ENCODE results near the gene ELP2.

The ELP2 gene

DNA sequence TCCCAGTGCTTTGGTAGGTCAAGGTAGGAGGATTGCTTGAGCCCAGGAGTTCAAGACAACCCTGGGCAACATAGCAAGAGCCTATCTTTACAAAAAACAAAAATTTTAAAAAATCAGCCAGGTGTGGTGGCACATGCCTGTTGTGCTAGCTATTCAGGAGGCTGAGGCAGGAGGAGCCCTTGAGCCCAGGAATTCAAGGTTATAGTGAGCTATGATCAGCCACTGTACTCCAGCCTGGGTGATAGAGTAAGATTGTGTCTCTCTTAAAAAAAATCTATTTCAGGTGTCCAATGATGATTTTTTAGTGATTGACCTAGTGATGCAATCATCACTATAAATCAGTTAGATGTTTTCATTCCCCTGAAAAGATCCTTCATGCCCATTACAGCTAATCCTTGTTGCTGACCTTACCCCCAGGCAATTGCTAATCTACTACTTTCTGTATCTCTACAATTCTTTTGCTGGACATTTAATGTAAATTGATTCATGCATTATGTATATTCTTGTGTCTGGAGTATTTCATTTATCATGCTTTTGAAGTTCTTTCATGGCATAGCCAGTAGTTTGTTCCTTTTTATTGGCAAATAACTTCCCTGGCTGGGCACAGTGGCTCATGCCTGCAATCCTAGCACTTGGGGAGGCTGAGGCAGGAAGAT is 67.9 kb downstream of the ELP2 start:
- Histone ChIP-seq H3K27ac (replicated peaks; ENCODE audit: low read length) (no peak overlapping the region), H2BK15ac (ENCODE audit: low read length) (no peak overlapping the region), H3K79me1 (ENCODE audit: low read depth, low read length) (peaks cover 1% of the 10 kb centered on the region), H3K14ac (ENCODE audit: low read length) (no peak overlapping the region), H3K9me3 (replicated peaks in 1 of 2; ENCODE audit: control insufficient read depth in 2 of 2, insufficient read depth in 1 of 2, low read depth in 1 of 2, low read length in 2 of 2) (peaks cover 0 to 2% of the 10 kb centered on the region in 2 donors), H2AK5ac (ENCODE audit: low read depth, low read length) (no peak overlapping the region), H3K36me3 (replicated peaks in 1 of 2; ENCODE audit: control insufficient read depth in 2 of 2, insufficient read depth in 2 of 2, low read length in 2 of 2) (no peaks in the 10 kb centered on the region), H3K18ac (ENCODE audit: low read length) (no peak overlapping the region), H4K91ac (ENCODE audit: low read depth, low read length, poor library complexity) (no peak overlapping the region), H2AFZ (ENCODE audit: low read length) (no peak overlapping the region), H2BK5ac (ENCODE audit: low read length) (no peak overlapping the region), H4K8ac (ENCODE audit: low read depth, low read length) (no peak overlapping the region), H3K9ac (ENCODE audit: low read depth, low read length, poor library complexity) (no peak overlapping the region), H3K4me2 (ENCODE audit: insufficient read depth, low read length, poor library complexity, severe bottlenecking) (no peak overlapping the region), H2BK120ac (ENCODE audit: low read depth, low read length) (no peak overlapping the region), H3K27me3 (ENCODE audit: control insufficient read depth in 3 of 3, insufficient read depth in 3 of 3, low read depth in 1 of 3, low read length in 3 of 3) (peaks cover 0 to 3% (median 0%) of the 10 kb centered on the region in 3 experiments), H3K23ac (ENCODE audit: low read depth, low read length, poor library complexity) (no peak overlapping the region), H2BK12ac (ENCODE audit: low read length) (no peak overlapping the region), H3K4ac (ENCODE audit: low read length) (no peak overlapping the region), H3K4me1 (ENCODE audit: control insufficient read depth in 2 of 2, insufficient read depth in 1 of 2, low read depth in 1 of 2, low read length in 2 of 2) (no peaks in the 10 kb centered on the region), H3K4me3 (ENCODE audit: low read length in 2 of 2) (no peak overlapping the region)
- no peak for DNase-seq (ENCODE audit: low spot score)

GRCh38 chr18:36199691-36200295 is 70.1 kb downstream of the ELP2 start:
- H3K4me2 ChIP-seq (ENCODE audit: insufficient read depth, low read length, poor library complexity, severe bottlenecking) = no peak overlapping the region
- no peak overlapping the region for H3K4ac ChIP-seq (ENCODE audit: low read length)
- H2BK15ac ChIP-seq (ENCODE audit: low read length) = no peak overlapping the region
- H3K9me3 ChIP-seq (replicated peaks in 1 of 2; ENCODE audit: control insufficient read depth in 2 of 2, insufficient read depth in 1 of 2, low read depth in 1 of 2, low read length in 2 of 2) = peaks cover 0 to 2% of the 10 kb centered on the region in 2 donors
- H2AK5ac ChIP-seq (ENCODE audit: low read depth, low read length) = no peak overlapping the region
- peaks cover 1% of the 10 kb centered on the region for H3K79me1 ChIP-seq (ENCODE audit: low read depth, low read length)
- DNase-seq (ENCODE audit: low spot score) = no peak
- peak overlapping the region; percentile 33 for H3K14ac ChIP-seq (ENCODE audit: low read length)
- peak overlapping the region in 1 of 2 donors; percentile 30 for H3K4me3 ChIP-seq (ENCODE audit: low read length in 2 of 2)
- H2BK120ac ChIP-seq (ENCODE audit: low read depth, low read length) = no peak overlapping the region
- no peak overlapping the region for H3K9ac ChIP-seq (ENCODE audit: low read depth, low read length, poor library complexity)
- H3K36me3 ChIP-seq (replicated peaks in 1 of 2; ENCODE audit: control insufficient read depth in 2 of 2, insufficient read depth in 2 of 2, low read length in 2 of 2) = no peaks in the 10 kb centered on the region
- no peak overlapping the region for H2BK12ac ChIP-seq (ENCODE audit: low read length)
- H3K23ac ChIP-seq (ENCODE audit: low read depth, low read length, poor library complexity) = peak overlapping the region; percentile 38
- no CpG with 5 or more reads among the region's 22 CpGs for WGBS, 2 donors (ENCODE audit: extremely low coverage in 2 of 2, insufficient read length in 2 of 2, insufficient replicate concordance in 1 of 2)
- H4K8ac ChIP-seq (ENCODE audit: low read depth, low read length) = no peak overlapping the region
- peak overlapping the region; percentile 17 for H2BK5ac ChIP-seq (ENCODE audit: low read length)
- H3K27ac ChIP-seq (replicated peaks; ENCODE audit: low read length) = no peak overlapping the region
- no peak overlapping the region for H4K91ac ChIP-seq (ENCODE audit: low read depth, low read length, poor library complexity)
- H3K4me1 ChIP-seq (ENCODE audit: control insufficient read depth in 2 of 2, insufficient read depth in 1 of 2, low read depth in 1 of 2, low read length in 2 of 2) = no peaks in the 10 kb centered on the region
- peaks cover 0 to 3% (median 0%) of the 10 kb centered on the region in 3 experiments for H3K27me3 ChIP-seq (ENCODE audit: control insufficient read depth in 3 of 3, insufficient read depth in 3 of 3, low read depth in 1 of 3, low read length in 3 of 3)
- no peak overlapping the region for H2AFZ ChIP-seq (ENCODE audit: low read length)
- peak overlapping the region; percentile 30 for H3K18ac ChIP-seq (ENCODE audit: low read length)

DNA sequence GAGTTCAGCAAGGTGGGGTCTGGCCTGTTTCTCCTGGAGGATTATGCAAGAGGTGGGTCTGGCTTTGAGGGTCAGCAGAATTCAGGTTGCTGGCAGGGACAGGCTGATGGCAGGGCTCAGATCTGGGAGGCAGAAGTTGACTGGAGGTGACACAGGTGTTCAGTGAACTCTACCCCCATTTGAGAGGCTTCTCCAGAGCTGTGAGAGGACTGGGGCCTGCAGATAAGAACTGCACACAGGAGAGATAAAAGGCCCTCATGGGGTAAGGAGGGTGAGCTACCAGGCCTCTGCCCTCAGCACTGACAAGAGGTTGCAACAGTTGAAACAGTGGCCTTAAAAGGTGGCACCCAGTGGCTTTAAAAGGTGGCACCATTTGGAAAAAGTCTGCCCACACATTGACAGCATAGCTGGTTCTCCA is 70.7 kb downstream of the ELP2 start:
- no peak overlapping the region for H3K4ac ChIP-seq (ENCODE audit: low read length)
- no peak overlapping the region for H2BK15ac ChIP-seq (ENCODE audit: low read length)
- H4K8ac ChIP-seq (ENCODE audit: low read depth, low read length) = no peak overlapping the region
- H3K4me2 ChIP-seq (ENCODE audit: insufficient read depth, low read length, poor library complexity, severe bottlenecking) = no peak overlapping the region
- no peak overlapping the region for H2BK12ac ChIP-seq (ENCODE audit: low read length)
- H3K27me3 ChIP-seq (ENCODE audit: control insufficient read depth in 3 of 3, insufficient read depth in 3 of 3, low read depth in 1 of 3, low read length in 3 of 3) = peaks cover 0 to 3% (median 0%) of the 10 kb centered on the region in 3 experiments
- DNase-seq (ENCODE audit: low spot score) = no peak
- H3K23ac ChIP-seq (ENCODE audit: low read depth, low read length, poor library complexity) = peak overlapping the region; percentile 59
- H3K27ac ChIP-seq (replicated peaks; ENCODE audit: low read length) = no peak overlapping the region
- no peak overlapping the region for H2AFZ ChIP-seq (ENCODE audit: low read length)
- no peaks in the 10 kb centered on the region for H3K36me3 ChIP-seq (replicated peaks in 1 of 2; ENCODE audit: control insufficient read depth in 2 of 2, insufficient read depth in 2 of 2, low read length in 2 of 2)
- H3K79me1 ChIP-seq (ENCODE audit: low read depth, low read length) = peaks cover 1% of the 10 kb centered on the region
- H2BK5ac ChIP-seq (ENCODE audit: low read length) = no peak overlapping the region
- no peak overlapping the region for H3K4me3 ChIP-seq (ENCODE audit: low read length in 2 of 2)
- H3K4me1 ChIP-seq (ENCODE audit: control insufficient read depth in 2 of 2, insufficient read depth in 1 of 2, low read depth in 1 of 2, low read length in 2 of 2) = no peaks in the 10 kb centered on the region
- no peak overlapping the region for H2BK120ac ChIP-seq (ENCODE audit: low read depth, low read length)
- no peak overlapping the region for H4K91ac ChIP-seq (ENCODE audit: low read depth, low read length, poor library complexity)
- no peak overlapping the region for H3K9ac ChIP-seq (ENCODE audit: low read depth, low read length, poor library complexity)
- H3K18ac ChIP-seq (ENCODE audit: low read length) = no peak overlapping the region
- no peak overlapping the region for H3K14ac ChIP-seq (ENCODE audit: low read length)
- peaks cover 0 to 2% of the 10 kb centered on the region in 2 donors for H3K9me3 ChIP-seq (replicated peaks in 1 of 2; ENCODE audit: control insufficient read depth in 2 of 2, insufficient read depth in 1 of 2, low read depth in 1 of 2, low read length in 2 of 2)
- H2AK5ac ChIP-seq (ENCODE audit: low read depth, low read length) = no peak overlapping the region

DNA sequence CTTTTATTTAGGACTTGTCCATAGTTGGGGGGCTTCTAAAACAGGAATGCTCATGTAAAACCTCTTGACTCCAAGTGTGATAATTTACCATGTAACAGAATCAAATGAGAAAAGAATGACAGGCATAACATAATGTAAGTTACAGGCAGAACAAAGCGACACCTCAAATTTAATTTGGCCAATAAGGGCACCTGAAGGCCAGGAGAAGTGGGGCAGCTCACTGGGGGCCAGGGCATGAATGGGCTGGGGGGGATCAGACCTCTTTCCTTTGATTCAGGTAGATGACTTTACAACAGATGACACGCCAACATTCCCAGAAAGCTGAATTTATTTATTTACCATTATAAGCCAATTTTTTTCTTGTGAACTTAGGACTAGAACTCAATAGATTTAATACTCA is 72.1 kb downstream of the ELP2 start:
- Histone ChIP-seq H2AFZ (ENCODE audit: low read length) (no peak overlapping the region), H3K27ac (replicated peaks; ENCODE audit: low read length) (no peak overlapping the region), H4K8ac (ENCODE audit: low read depth, low read length) (no peak overlapping the region), H3K4me3 (ENCODE audit: low read length in 2 of 2) (no peak overlapping the region), H3K4me1 (ENCODE audit: control insufficient read depth in 2 of 2, insufficient read depth in 1 of 2, low read depth in 1 of 2, low read length in 2 of 2) (no peaks in the 10 kb centered on the region), H3K18ac (ENCODE audit: low read length) (no peak overlapping the region), H2BK120ac (ENCODE audit: low read depth, low read length) (no peak overlapping the region), H3K4ac (ENCODE audit: low read length) (no peak overlapping the region), H3K9me3 (replicated peaks in 1 of 2; ENCODE audit: control insufficient read depth in 2 of 2, insufficient read depth in 1 of 2, low read depth in 1 of 2, low read length in 2 of 2) (peaks cover 0 to 2% of the 10 kb centered on the region in 2 donors), H3K23ac (ENCODE audit: low read depth, low read length, poor library complexity) (no peak overlapping the region), H3K27me3 (ENCODE audit: control insufficient read depth in 3 of 3, insufficient read depth in 3 of 3, low read depth in 1 of 3, low read length in 3 of 3) (no peaks in the 10 kb centered on the region), H3K9ac (ENCODE audit: low read depth, low read length, poor library complexity) (no peak overlapping the region), H2BK5ac (ENCODE audit: low read length) (no peak overlapping the region), H3K36me3 (replicated peaks in 1 of 2; ENCODE audit: control insufficient read depth in 2 of 2, insufficient read depth in 2 of 2, low read length in 2 of 2) (no peaks in the 10 kb centered on the region), H3K4me2 (ENCODE audit: insufficient read depth, low read length, poor library complexity, severe bottlenecking) (no peak overlapping the region), H4K91ac (ENCODE audit: low read depth, low read length, poor library complexity) (no peak overlapping the region), H2AK5ac (ENCODE audit: low read depth, low read length) (no peak overlapping the region), H3K79me1 (ENCODE audit: low read depth, low read length) (peaks cover 1% of the 10 kb centered on the region), H2BK15ac (ENCODE audit: low read length) (no peak overlapping the region), H3K14ac (ENCODE audit: low read length) (no peak overlapping the region), H2BK12ac (ENCODE audit: low read length) (no peak overlapping the region)
- no CpG with 5 or more reads among the region's 2 CpGs for WGBS, 2 donors (ENCODE audit: extremely low coverage in 2 of 2, insufficient read length in 2 of 2, insufficient replicate concordance in 1 of 2)
- no peak for DNase-seq (ENCODE audit: low spot score)
